CD4-positive, alpha-beta T cell treated with Interleukin-4 for 4 hours (primary cell): ENCODE results near the gene NDUFA11.
"Not testable (repeated sequence)": the region's sequence is repeated elsewhere in the genome, so short reads cannot be mapped to it uniquely, and the experiment has no call there.

ENCODE experiments used
- DNase-seq: peaks from one replicate; pipeline ENCODE4 v3.0.0-alpha.2; 2020

NDUFA11 gene

DNA sequence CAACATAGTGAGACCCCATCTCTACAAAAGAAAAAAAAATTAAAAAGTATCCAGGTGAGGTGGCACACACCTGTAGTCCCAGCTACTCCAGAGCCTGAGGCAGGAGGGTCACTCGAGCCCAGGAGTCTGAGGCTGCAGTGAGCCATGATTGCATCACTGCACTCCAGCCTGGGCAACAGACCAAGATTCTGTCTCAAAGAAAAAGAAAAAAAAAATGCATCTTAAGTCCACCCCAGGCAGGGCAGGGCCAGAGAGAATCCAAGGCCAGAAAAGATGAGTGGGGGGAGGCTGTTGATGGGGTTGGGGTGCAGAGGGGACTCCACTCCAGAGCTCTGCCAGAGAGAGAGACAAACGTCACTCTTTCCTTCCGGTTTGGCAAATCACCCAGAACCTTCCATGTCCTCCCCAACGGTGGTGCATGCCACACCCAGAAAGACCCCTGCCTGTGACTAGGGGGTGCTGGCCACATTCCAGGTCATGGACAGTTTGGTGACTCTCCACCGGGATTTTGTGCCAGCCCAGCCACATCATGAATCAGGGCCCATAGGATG lies 52.8 kb downstream of the NDUFA11 start:
- no peak for DNase-seq

DNA sequence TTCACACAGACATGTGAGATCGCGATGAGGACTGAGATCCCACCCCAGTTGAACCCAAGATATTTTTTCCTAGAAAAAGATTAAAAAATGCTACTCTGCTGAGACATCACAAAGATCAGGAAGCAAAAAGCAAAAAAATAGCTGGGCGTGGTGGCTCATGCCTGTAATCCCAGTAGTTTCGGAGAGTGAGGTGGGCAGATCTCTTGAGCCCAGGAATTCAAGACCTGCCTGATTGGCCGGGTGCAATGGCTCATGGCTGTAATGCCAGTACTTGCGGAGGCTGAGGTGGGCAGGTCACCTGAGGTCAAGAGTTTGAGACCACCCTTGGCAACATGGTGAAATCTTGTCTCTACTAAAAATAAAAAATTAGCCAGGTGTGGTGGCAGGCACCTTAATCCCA lies 53.4 kb downstream of the NDUFA11 start:
- no peak for DNase-seq

GRCh38 chr19:5848621-5849020 lies 55.0 kb downstream of the NDUFA11 start:
- not testable (repeated sequence) for DNase-seq

DNA sequence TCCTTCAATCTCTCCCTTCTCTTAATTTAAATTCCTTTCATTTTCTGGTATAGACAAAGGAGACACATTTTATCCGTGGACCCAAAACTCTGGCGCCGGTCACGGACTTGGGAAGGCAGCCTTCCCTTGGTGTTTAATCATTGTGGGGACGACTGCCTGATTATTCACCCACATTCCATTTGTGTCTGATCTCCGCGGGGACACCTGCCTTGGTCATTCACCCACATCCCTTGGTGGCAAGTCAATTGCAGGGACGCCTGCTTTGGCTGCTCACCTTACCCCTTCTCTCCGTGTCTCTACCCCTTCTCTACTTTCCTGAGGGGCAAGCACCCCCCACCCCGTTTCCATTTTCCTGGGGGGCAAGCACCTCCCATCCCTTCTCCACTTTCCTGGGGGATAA lies 55.7 kb downstream of the NDUFA11 start:
- DNase-seq = not testable (repeated sequence)
